GM18526 (cell line): Measurements from ENCODE around the gene ARL10.

Experiments
- POLR2A ChIP-seq: IDR thresholded peaks from 3 replicates; pipeline ENCODE4 v1.6.1; 2011; ENCODE audit not compliant: insufficient read length; ENCODE audit errors: extremely low read depth

The ARL10 gene

DNA sequence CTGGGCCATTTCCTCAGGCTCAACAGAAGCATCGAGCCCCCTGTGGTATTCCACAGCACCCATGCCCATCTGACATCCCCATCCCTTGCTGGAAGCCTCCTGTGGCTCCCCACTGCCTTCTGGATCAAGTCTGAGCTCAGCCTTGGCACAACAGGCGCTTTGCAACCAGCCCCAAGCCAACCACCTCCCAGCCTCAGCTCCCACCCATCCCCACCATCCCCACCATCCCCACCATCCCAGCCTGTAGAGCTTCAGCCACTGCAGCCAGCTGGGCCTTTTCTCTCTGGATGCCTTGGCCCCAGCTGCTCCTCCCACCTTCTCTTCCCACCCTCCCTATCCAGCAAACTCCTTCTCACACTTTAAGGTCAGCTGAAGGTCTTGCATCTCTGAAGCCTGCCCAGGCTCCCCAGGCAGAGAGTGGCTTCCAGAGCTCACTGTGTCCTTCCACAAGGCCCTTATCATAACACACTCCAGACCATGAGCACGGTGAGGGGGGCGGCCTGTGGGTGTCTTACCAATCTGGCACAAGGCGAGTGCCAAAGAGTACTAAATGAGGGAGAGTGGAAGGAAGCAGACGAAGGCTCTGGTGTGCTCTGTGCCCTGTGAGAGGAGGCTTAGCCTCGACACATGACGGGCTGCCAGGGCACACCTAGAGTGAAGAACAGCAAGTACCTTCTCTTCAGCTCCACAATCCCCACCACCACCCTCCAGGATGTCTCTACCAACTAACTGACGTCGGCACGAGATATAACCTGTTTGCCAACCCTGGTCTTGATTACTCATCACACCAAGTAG lies 29.8 kb downstream of the ARL10 start:
- TF ChIP-seq POLR2A: no peak

DNA sequence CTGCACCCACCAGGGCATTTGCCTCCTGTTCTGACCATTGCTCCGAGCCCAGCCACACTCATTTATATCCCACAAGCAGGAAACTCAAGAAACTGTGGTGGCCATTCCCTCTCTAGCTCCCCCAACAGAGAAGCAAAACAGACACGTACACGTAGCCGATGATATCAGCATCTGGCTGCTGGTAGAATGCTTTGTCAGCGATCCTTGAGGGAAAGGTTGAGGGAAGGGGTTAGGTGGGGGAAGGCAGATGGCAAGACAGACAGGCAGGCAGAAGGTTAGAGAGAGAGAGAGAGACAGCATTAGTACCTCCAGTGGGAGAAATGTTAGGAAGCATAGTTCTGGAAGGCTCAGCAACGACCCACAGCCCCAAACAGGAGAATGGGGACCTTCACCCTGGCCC lies 31.0 kb downstream of the ARL10 start:
- TF ChIP-seq POLR2A: no peak

DNA sequence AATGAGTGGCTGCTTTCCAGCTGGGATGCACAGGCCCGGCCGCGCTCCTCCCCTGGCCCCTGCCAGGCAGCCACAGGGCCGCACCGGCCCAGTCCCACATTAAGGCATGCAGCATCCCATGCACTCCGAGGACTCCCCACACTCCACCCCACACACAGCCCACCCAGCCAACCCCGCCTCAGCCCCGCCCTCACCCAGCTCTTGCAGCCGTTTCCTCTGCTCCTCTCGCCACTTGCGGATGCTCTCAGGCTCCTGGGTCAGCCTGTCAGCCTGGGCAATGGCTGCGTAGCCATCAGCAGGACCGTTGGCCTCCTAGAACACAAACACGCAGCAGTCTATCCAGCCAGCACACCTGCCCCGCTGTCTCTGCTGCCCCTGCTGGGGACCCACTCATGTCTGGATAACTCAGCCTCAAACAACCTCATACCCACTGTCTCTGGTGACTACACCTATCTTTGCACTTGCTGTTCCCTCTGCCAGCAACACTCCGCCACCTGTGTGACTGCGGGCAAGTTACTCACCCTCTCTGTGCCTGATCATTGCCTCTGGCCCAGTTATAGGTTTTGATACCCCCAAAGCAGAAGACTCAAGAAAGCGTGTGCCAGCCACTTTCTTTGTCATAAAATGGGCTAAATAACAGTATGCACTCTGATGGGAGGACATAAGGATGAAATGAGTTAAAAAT lies 32.6 kb downstream of the ARL10 start:
- no peak for TF ChIP-seq POLR2A

DNA sequence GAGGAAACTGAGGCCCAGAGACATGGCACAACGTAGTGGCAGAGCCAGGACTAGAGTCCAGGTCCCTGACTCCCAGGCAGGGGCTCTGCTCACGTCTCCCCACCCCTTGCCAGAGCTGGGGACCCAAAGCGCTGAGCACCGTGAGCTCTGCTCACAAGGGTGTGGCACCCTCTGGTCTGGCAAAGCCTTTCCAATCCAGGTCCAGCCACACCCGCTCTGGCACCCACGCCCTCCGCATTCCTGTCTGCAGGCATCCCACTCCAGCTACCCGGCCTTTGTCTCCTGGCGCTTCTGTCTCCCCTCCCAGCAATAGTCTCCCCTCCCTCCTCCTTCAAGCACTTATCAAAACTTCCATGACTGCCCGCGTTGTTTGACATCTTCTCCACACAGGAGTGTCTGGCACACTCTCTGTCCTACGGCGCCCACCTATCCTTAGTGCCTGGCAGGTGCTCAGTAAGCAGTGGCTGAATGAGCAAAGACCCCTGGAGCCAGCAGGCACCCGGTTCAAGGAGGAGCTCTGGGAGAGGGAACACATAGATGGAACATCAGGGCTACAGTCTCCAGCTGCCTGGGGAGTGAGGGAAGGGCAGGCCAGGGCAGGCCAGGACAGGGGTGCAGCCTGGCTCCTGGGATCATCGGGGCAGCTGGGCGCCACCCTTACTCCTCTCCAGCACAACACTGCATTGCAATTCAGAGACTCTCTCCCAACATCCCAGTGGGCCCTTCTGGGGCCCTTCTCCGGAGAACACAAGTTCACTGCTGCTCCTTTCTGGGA lies 35.3 kb downstream of the ARL10 start:
- TF ChIP-seq POLR2A: no peak

DNA sequence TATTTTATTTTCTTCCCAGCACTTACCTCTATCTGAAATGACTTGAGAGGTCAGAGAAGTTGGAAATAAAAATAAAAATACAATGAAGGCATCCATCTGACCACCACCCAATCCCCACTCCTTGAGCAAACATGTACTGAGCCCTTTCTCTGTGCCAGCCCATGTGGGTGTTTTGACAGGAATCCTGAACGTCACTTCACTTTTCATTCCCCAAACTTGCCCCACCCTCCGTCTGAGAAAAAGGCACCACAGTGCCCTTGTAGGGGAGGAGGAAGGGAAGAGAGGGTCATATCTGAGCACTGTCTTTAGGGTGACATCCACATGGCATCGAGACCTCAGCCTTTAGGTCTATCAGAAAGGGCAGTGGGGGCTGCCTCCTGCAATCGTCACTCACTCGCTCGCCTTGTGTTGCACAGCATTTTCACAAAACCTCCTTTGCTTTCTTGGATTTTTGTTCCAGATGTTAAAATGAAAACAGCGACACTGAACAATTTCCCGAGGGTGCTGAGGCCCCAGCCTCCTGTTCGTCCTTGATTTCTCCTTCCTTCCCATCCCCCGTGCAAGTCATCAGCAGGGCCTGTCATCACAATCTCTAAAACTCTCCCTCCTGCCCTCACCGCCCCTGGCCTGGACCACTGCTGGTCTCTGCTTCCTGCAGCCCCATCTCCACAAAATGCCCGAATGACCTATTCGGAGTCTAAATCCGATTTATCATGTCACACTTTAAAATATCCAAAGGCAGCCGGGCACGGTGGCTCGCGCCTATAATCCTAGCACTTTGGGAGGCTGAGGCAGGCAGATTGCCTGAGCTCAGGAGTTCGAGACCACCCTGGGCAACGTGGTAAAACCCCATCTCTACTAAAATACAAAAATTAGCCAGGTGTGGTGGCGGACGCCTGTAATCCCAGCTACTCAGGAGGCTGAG lies 36.3 kb downstream of the ARL10 start:
- TF ChIP-seq POLR2A: no peak

DNA sequence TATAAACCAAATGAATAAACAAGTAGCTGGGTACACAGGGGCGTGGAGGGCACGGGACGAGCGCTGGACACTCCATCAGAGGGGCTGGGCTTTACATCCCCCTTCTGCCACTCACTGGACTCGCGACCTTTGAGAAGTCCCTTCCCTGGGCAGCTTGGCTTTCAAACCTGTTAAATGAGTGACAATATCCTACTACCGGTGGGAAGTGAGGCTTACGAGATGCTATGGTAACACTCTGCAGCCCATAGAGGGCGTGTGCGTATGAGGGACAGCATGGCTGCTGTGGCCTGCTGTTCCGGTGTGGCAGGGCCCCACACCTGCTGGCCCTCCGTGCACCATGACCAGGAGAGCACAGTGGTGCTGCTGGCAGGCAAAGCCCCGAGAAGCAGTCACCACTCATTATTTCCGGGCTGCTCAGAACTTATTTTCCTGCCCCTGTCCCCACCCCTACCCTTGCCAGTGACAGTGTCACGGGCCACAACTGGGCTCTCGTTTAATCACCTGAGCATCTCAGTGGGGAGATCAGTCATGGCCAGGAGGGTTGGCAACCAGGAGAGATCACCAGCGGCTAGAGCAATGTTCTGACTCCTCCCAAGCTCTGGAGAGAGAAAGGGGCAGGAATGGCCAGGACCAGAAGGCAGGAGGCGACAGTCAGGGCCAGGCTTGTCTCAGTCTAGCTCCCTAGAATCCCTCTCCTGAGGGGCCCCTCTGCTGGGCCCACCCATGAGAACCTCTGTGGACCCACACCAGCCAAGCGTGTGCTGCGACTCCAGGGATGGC lies 40.6 kb downstream of the ARL10 start:
- TF ChIP-seq POLR2A: no peak

DNA sequence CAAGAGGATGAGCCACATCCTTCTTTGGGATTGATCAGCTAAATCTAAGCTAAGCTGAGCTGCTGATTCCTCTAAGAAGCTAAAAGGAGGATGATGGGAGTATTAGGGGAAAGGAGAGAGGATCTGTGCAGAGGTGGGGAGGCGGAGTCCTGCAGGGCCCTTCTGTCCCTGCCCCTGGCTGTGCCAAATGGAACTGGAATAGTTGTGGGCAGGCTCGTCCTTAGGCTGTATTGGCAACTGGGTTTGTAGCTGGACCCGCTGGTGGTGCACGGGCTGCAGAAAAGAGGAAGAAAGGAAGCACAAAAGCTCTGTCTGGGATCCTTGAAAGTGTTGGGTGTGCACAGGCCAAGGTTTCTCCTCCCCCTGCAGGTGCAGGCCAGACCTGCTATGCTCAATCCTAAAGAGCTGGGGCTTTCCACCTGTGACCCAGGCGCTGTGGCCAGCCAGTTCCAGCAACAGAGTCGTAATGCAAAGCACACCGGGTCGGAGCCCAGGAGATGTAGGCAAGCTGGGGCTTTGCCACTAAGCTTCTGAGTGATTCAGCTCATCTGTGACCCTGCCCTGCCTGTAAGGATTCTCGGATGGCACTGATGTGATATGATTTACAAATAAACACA lies 41.3 kb downstream of the ARL10 start:
- TF ChIP-seq POLR2A: no peak

DNA sequence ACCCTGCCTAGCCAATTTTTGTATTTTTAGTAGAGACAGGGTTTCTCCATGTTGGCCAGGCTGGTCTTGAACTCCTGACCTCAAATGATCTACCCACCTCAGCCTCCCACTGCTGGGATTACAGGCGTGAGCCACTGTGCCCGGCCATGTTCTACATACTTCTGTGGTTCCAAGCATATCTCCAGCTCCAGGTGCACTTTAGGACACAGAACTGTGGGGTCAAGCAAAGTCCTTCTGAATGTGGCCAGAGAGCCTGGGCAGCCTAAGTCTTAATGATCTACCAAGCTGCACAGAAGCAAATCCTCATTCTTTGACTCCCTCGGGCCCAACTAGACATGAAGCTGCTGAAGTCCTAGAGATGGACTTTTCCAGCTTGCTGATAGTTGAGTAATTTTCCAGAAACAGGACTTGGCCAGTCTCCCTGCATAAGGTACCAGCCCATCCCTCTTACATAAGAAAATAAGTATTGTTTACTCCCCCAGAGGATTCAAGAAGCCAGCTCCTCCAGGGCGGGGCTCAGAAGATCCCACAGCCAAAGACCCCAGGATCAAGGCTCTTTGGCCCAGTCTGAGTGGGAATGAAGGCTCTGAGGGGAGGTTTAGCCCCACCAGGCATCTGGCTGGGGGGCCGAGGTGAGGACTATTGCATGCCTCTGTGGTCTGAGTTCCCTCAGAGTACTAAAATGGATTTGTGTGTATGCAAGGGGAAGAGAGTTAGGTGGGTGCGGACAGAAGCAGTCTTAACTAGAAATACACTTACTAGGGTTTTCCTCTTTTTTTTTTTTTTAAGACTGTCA lies 42.4 kb downstream of the ARL10 start:
- TF ChIP-seq POLR2A: no peak

DNA sequence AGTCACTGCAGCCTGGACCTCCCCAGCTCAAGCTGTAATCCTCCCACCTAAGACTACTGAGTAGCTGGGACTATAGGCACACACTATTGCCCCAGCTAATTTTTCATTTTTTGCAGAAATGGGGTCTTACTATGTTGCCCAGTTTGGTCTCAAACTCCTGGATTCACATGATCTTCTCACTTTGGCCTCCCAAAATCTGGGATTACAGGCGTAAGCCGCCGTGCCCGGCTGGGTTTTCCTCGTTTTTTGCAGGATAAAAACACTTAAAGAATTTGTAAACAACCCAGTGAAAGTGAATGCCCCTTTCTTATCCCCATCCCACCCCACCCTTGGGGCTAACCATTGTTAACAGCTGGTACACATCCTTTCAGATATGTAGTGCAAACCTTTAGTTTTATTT lies 43.3 kb downstream of the ARL10 start:
- TF ChIP-seq POLR2A: no peak

DNA sequence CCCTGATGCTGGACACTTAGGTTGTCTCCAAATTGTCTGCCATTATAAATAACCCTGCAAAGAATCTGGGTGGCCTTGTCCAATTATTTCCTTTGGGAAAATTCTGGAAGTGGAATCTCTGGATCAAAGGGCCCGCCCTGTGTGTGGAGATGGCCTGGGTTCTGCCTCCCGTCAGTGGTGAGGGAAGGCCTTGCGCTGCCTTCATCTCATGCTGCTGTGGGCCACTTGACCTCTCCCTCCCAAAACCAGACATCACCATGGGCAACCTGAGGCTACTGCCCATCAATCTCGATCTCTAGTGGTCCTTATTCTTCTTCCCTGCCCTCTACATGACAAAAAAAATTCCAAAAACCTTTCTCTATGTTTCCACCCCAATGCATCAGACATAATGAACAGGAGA lies 44.5 kb downstream of the ARL10 start:
- TF ChIP-seq POLR2A: no peak

DNA sequence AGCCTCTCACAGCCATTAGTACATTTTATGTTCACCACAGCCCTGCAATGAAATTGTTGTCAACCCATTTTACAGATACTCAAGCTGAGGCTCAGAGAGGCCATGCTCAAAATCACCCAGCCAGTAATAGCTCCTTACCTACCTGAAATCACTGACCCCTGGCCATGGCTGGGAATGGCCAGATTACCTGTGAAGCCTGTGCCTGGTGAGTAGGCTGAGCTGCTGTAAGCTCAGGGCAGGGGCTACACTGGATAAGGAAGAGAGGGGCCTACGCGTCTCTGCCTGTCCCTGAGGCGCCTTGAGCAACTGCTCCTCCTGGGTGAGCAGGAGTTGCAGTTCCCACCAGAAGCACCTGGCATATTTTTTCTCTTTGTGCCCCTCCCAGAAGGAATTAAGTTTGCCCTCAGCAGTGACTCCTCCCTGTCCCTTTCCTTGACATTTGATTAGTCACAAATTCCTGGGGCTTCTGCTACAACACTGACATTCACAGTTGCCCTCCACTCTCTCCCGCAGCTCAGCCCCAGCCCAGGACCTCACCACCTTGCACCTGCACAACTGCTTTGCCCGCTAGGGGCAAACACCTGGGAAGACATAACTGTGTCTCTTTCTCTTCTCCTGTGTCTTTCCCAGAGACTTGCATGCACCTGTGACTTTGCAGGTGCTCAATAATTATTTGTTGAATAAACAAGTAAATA lies 45.3 kb downstream of the ARL10 start:
- no peak for TF ChIP-seq POLR2A

DNA sequence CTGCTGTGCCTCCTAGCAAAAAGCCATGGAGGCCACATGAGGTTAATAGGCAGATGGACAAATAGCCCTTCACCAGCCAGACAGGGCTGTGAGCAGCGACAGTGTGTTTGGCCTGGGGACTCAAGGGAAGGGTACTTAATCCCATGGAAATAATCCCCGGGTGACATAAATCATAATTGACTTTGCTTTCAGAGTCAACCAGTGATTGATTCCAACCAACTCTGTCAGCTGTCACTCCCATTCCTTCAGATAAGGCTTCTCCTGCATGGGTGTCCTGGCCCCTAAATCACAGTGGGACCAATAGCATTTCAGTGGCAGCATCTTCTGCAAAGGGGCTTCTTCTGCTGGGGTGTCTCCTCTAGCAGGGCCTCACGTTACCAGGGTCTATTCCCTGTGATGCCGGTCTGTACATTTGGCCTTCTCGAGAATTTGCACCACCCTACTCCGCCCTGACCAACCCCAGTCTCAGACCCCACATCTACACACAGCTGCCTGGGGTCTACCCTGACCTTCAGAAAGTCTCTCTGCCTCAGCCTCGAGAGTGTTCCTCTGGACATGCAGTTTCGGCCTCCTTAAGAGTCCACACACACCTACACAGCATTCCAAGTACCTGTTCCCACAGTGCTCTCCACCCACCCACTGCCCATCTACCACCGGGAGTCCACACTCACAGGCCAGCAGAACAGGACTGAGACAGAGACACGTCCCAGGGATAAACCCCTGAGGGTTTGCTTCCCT lies 47.4 kb downstream of the ARL10 start:
- no peak for TF ChIP-seq POLR2A

DNA sequence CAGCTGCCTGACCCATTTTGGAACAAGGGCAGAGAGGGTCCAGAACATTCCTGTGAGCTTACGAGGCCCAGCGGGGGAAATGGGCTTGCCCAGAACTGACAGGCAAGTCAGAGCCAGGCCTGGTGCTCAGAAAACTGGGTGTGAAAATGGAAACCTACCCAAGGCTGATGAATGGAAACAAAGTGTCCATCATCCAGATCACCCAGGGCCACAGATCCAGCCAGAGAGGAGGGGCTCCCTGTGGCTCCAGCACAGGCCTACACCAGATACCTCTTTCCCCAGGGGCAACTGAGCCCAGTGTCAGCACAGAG lies 47.9 kb downstream of the ARL10 start:
- TF ChIP-seq POLR2A: no peak
